Esophagus squamous epithelium (tissue), 5 donors: ENCODE results near the gene OR6C65. TPM values are rescaled to one million over a fixed set of nuclear protein-coding genes. Genes with fewer than 3 reads are reported as not detected.
"Not testable (repeated sequence)": the region's sequence is repeated elsewhere in the genome, so short reads cannot be mapped to it uniquely, and the experiment has no call there.

Experiments used
- DNase-seq: peaks from one replicate; lab custom pipeline; 2025; lab: John Stamatoyannopoulos, UW
- H3K27ac ChIP-seq, 4 donors: fragments of 200-600 bp; sonication (generic); one replicate each; pipeline ENCODE4 v1.5.1; 2016 to 2019; ENCODE audit warnings: mild to moderate bottlenecking in 1 of 4
- H3K27me3 ChIP-seq, 4 donors: fragments of 200-600 bp; sonication (generic); 1 replicate in 3 of 4; 2 replicates in 1 of 4; pipeline versions ENCODE4 v1.5.1 to v1.6.0; 2017 to 2021; ENCODE audit warnings: antibody characterized with exemption in 1 of 4
- H3K36me3 ChIP-seq, 3 donors: fragments of 200-600 bp; sonication (generic); one replicate each; pipeline ENCODE4 v1.5.1; 2016 to 2019
- H3K4me1 ChIP-seq, 3 donors: fragments of 200-600 bp; sonication (generic); one replicate each; pipeline ENCODE4 v1.5.1; 2017 to 2019
- H3K4me3 ChIP-seq, 4 donors: fragments of 200-600 bp; sonication (generic); 1 replicate in 3 of 4; 2 replicates in 1 of 4; pipeline ENCODE4 v1.5.1; 2016 to 2019; ENCODE audit warnings: mild to moderate bottlenecking in 2 of 4, moderate library complexity in 1 of 4
- H3K9me3 ChIP-seq, 3 donors: fragments of 200-600 bp; sonication (generic); one replicate each; pipeline ENCODE4 v1.5.1; 2016 to 2019
- POLR2A ChIP-seq, 4 donors: fragments of 450-650 bp; IDR thresholded peaks; one replicate each; pipeline ENCODE4 v1.6.1; 2017; ENCODE audit warnings: antibody characterized with exemption in 4 of 4, mild to moderate bottlenecking in 4 of 4, moderate library complexity in 3 of 4
- WGBS, 2 donors: methylation state at CpG; one replicate each; pipeline ENCODE4 v1.1.5; 2018; 5-methylcytosine and 5-hydroxymethylcytosine counted together
- intact Hi-C: fragments of 100-400 bp; cut with DNase I; formaldehyde crosslinking; loops from one replicate; pipeline ENCODE4 v1.15.0; 2022
- total RNA-seq, 4 donors: library from RNA; depleted of rRNA; stranded (reverse); fragments of >200 nt; gene quantifications; one replicate each; pipeline ENCODE4 v1.1.0, GENCODE V29; 2016
- TF ChIP-seq, protein P1 (sequence below), 6 experiments: fragments of 450-650 bp in 4 of 6; fragments of 200-600 bp in 2 of 6; sonication (generic) in 2 of 6; IDR thresholded peaks; one replicate each; pipeline ENCODE4 v1.5.1; 2016 to 2019; ENCODE audit warnings: antibody characterized with exemption in 6 of 6, mild to moderate bottlenecking in 4 of 6, moderate library complexity in 4 of 6
- donor health status: DM: yes; HTN: yes; CAD: no.

OR6C65 gene
- total RNA-seq, 4 donors from 2014 or later, result not detected

DNA sequence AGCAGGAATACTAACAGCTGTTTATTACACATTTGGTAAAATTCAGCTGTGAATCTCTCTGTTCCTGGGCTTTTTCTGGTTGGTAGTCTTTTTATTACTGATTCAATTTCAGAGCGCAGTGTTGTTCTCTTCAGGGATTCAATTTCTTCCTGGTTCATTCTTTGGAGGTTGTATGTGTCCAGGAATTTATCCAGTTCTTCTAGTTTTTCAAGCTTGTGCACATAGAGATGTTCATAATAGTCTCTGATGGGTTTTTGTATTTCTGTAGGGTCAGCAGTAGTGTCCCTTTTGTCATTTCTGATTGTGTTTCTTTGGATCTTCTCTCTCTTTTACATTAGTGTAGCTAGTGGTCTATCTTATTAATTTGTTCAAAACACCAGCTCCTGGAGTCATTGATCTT is 16.6 kb downstream of the OR6C65 start:
- Histone ChIP-seq H3K27ac (no peak overlapping the region), H3K9me3 (no peaks in the 10 kb centered on the region), H3K4me1 (no peaks in the 10 kb centered on the region), H3K27me3 (peaks cover 0 to 8% (median 0%) of the 10 kb centered on the region in 4 donors), H3K4me3 (no peak overlapping the region), H3K36me3 (no peaks in the 10 kb centered on the region)
- WGBS, 2 donors, result 63 to 85% methylated on average over 1 of the region's 1 CpG
- intact Hi-C loops, result no loop called here
- TF ChIP-seq, protein P1, sequence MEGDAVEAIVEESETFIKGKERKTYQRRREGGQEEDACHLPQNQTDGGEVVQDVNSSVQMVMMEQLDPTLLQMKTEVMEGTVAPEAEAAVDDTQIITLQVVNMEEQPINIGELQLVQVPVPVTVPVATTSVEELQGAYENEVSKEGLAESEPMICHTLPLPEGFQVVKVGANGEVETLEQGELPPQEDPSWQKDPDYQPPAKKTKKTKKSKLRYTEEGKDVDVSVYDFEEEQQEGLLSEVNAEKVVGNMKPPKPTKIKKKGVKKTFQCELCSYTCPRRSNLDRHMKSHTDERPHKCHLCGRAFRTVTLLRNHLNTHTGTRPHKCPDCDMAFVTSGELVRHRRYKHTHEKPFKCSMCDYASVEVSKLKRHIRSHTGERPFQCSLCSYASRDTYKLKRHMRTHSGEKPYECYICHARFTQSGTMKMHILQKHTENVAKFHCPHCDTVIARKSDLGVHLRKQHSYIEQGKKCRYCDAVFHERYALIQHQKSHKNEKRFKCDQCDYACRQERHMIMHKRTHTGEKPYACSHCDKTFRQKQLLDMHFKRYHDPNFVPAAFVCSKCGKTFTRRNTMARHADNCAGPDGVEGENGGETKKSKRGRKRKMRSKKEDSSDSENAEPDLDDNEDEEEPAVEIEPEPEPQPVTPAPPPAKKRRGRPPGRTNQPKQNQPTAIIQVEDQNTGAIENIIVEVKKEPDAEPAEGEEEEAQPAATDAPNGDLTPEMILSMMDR (IDR thresholded peaks at IDR 0.05), result no peak
- TF ChIP-seq POLR2A (IDR thresholded peaks at IDR 0.05), result no peak
- no peak for DNase-seq

DNA sequence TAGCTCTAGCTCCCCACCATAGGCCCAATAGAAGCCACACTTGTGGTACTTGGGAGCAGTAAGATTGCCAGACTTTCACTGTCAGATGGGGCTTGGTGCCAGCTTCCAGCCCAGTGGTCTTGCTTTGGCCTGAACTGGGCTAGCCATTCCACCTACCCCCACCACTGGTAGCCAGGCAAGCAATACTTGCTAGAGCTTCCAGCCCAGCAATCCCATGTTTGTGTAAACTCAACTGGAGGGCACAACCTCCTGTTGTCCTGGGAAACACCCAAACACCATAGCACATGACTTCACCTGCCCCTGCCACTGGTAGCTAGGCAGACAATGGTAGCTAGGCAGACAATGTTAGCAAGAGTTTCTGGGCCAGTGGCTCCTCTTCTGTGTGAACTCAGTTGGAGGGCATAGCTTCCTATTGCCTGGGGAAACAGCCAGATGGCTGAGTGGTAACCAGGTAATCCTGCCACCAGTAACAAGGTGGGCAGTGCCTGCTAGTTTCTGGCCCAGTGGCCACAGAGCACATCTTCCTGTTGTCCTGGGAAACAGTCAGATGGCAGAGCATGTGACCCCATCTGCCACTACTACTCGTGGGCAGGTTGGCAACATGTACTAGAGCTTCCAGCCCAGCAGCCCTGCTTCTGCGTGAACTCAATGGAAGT is 20.1 kb downstream of the OR6C65 start:
- TF ChIP-seq, protein P1 (IDR thresholded peaks at IDR 0.05), result no peak
- no peak for TF ChIP-seq POLR2A (IDR thresholded peaks at IDR 0.05)
- no peak overlapping the region for H3K27ac ChIP-seq
- peaks cover 0 to 8% (median 0%) of the 10 kb centered on the region in 4 donors for H3K27me3 ChIP-seq
- intact Hi-C loops, result no loop called here
- no peaks in the 10 kb centered on the region for H3K9me3 ChIP-seq
- no peak overlapping the region for H3K4me3 ChIP-seq
- H3K4me1 ChIP-seq, result no peaks in the 10 kb centered on the region
- H3K36me3 ChIP-seq, result no peaks in the 10 kb centered on the region
- DNase-seq, result no peak
- WGBS, 2 donors, result 60 to 61% methylated on average over 2 of the region's 2 CpGs

DNA sequence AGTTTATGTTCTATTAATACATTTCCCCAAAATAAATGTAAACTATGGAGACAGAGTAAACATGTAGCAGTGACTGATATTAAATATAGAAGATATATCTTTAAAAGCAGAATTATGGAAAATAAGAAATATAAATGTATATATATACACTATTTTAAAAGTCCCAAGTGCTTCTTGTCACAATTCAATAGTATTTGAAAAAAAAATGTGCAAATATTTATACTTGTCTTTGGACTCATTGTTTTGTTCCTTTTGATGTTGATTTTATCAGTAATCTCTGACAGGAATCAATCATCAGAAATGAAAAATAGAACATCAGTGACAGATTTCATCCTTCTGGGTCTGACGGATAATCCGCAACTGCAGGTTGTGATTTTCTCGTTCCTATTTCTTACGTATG is 25.6 kb downstream of the OR6C65 start, which contains the start of gene OR6C76:
Gene OR6C76 (plus strand): TSS at position 301 of the 400 bp plus-strand sequence. CDS start 0 bp downstream, at position 301.
- DNase-seq, result no peak
- no peaks in the 10 kb centered on the region for H3K27me3 ChIP-seq
- intact Hi-C loops, result no loop called here
- no peak within 1 kb of the TSS for H3K27ac ChIP-seq
- TF ChIP-seq, protein P1 (IDR thresholded peaks at IDR 0.05), result no peak
- TF ChIP-seq POLR2A (IDR thresholded peaks at IDR 0.05), result no peak
- no peaks in the 10 kb centered on the region for H3K4me1 ChIP-seq
- no peaks in the 10 kb centered on the region for H3K36me3 ChIP-seq
- H3K9me3 ChIP-seq, result no peaks in the 10 kb centered on the region
- 55 to 68% methylated on average over 4 of the region's 4 CpGs for WGBS, 2 donors
- no peak within 1 kb of the TSS for H3K4me3 ChIP-seq

DNA sequence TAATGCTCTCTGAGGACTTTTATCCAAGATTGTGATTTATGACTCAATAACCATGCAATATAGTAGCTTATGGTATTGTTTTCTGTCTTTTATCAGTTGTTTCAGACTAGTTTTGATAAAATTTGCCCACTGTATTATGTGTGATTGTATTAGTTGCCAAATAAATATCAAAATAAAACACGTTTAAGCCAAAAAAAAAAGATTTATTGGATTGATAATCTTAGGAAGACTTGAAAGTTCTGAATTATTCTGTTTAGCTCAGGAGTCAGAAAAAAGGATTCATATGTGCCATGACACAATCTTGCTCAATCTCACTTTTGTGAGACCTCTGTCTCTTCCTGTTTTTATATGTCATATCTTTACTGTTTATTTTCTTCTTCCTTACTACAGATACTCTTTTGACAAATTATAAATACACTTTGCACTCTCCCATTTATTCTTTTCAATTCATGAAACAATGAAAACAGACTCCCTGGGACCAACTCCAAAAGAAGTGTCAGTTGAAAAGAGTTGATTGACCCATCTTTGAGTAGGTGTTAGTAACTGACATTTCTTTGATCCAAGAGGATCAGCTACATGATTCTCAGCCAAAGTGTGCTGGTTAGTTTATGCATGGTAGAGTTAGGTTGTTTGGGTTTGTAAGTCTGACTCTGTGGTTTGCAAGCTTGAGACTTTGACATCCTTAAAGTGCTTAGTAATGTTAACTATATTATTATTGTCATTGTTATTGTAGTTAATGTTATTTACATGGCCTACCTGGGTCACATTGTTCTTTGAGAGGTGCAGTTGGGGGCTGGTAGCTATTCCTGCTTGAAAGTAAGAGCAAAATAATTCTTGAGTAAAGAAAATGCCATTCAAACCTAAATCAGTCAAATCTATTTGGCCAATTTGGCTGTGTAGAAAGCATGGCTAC is 28.3 kb downstream of the OR6C65 start:
- intact Hi-C loops, result no loop called here
- no peaks in the 10 kb centered on the region for H3K4me1 ChIP-seq
- WGBS, 2 donors, result 8 to 17% methylated on average over 1 of the region's 1 CpG
- no peak overlapping the region for H3K27ac ChIP-seq
- TF ChIP-seq, protein P1 (IDR thresholded peaks at IDR 0.05), result no peak
- no peak for TF ChIP-seq POLR2A (IDR thresholded peaks at IDR 0.05)
- H3K9me3 ChIP-seq, result no peaks in the 10 kb centered on the region
- no peak for DNase-seq
- H3K27me3 ChIP-seq, result no peaks in the 10 kb centered on the region
- H3K36me3 ChIP-seq, result no peaks in the 10 kb centered on the region
- H3K4me3 ChIP-seq, result no peak overlapping the region

DNA sequence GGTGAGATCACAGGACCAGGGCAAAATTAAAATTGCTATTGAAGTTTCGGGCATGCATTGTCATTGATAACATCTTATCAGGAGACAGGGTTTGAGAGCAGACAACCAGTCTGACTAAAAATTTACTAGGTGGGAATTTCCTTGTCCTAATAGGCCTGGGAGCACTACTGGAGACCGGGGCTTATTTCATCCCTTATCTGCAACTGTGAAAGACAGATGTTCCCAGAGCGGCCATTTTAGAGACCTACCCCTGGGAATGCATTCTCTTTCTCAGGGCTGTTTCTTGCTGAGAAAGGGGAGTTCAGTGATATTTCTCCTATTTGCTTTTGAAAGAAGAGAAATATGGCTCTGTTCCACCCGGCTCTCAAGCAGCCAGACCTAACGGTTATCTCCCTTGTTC is 40.9 kb downstream of the OR6C65 start:
- DNase-seq, H3K9me3 ChIP-seq, H3K36me3 ChIP-seq, H3K27me3 ChIP-seq, H3K27ac ChIP-seq, H3K4me3 ChIP-seq, H3K4me1 ChIP-seq, intact Hi-C loops: not testable (repeated sequence)
- 76 to 81% methylated on average over 5 of the region's 5 CpGs for WGBS, 2 donors
